NCI-H524 treated with DMSO at 0.1 percent for 48 hours (cell line): ENCODE measurements around the gene KATNB1.
"Not testable (repeated sequence)": the region's sequence is repeated elsewhere in the genome, so short reads cannot be mapped to it uniquely, and the experiment has no call there.

Source experiments
- DNase-seq: peaks from one replicate; lab custom pipeline; 2025; lab: John Stamatoyannopoulos, UW

KATNB1 gene

DNA sequence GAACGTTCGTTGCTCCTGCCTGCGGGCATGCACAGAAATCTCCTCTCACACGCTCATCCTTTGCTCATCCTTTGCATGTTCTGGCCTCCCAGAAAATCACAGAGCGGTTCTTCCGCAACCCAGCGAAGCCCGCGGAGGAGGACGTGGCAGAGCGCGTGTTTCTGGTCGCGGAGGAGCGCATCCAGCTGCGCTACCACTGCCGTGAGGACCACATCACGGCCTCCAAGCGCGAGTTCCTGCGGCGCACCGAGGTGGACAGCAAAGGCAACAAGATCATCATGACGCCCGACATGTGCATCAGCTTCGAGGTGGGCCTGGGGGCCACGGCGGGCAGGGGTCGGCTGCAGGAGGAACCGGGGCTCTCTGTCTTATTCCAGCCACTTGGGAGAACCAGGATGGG, 9.6 kb upstream of the KATNB1 start:
- DNase-seq: no peak

DNA sequence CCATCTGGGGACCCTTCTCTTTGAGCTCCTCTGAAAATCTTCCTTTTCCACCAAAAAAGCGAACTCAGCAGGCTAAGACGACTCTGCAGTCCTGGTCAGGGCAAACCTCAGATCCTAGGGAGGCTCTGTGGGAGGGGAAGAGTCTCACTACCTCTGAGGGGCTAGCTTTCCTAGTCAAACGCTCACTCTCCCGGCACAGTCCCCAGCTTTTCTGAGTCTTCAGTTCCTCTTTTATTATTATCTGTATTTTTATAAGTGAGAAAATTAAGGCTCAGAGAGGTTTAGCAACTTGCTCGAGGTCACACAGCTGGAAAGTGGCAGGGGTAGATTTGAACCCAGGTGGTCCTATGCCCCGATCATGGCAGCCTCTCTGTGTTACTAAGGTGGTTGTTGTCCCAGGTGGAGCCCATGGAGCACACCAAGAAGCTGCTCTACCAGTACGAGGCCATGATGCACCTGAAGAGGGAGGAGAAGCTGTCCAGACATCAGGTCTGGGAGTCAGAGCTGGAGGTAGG, 9.1 kb upstream of the KATNB1 start:
- no peak for DNase-seq

DNA sequence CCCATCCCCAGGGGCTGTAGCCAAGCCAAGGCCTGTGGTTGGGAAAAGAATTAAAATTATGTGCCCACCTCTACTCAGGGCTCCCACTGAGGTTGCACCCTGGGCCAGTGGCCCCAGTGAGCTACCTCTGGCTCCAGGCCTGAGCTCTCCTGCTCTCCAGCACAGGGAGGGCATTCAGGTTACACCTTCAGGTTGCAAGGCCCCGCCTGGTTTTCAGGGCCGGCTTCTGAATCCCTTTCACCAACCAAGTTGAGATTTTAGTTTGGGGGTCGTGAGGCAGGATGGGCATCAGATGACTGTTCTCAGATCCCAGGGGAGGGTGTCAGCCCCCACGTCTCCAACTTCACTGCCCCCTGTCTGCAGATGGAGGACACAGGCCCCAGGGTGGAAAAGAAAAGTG, 8.0 kb upstream of the KATNB1 start:
- no peak for DNase-seq

DNA sequence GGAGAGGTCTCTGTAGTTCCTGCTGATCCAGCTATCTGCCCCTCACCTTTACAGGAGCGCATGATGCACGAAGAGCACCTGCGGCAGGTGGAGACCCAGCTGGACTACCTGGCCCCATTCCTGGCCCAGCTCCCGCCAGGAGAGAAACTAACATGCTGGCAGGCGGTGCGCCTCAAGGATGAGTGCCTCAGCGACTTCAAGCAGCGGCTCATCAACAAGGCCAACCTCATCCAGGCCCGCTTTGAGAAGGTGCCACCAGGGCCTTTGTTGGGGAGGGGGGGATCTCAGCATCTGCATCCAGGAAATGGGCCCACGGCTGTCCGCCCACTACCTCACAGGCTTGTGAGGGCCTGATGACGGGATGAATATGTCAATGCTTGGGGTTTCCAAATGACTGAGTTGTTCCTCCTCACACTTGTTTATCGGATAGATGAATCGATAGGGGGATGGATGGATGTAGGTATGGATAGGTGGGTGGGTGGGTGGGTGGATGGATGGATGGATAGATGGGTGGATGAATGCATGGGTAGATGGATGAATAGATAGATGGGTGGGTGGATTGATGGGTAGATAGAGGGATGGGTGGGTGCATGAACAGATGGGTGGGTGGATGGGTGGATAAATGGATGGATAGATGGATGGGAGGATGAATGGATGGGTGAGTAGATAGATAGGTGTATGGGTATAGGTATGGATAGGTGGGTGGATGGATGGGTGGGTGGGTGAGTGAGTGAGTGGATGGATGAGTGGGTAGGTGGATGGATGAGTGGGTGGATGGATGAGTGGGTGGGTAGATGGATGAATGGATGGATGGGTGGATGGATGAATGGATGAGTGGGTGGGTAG, 7.0 kb upstream of the KATNB1 start:
- no peak for DNase-seq

DNA sequence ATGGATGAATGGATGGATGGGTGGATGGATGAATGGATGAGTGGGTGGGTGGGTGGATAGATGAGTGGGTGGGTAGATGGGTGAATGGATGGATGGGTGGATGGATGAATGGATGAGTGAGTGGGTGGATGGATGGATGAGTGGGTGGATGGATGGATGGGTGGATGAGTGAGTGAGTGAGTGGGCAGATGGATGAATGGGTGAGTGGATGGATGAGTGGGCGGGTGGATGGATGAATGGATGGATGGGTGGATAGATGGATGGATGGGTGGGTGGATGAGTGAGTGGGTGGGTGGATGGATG, 6.4 kb upstream of the KATNB1 start:
- DNase-seq: no peak

DNA sequence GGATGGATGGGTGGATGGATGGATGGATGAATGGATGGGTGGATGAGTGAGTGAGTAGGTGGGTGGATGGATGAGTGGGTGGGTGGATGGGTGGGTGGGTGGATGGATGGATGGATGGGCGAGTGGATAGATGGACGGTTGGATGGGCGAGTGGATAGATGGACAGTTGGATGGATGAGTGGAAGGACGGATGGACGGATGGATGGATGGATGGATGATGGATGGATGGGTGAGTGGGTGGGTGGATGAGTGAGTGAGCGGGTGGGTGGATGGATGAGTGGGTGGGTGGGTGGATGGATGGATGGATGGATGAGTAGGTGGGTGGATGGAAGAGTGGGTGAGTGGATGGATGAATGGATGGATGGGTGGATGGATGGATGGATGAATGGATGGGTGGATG, 5.7 kb upstream of the KATNB1 start:
- not testable (repeated sequence) for DNase-seq

DNA sequence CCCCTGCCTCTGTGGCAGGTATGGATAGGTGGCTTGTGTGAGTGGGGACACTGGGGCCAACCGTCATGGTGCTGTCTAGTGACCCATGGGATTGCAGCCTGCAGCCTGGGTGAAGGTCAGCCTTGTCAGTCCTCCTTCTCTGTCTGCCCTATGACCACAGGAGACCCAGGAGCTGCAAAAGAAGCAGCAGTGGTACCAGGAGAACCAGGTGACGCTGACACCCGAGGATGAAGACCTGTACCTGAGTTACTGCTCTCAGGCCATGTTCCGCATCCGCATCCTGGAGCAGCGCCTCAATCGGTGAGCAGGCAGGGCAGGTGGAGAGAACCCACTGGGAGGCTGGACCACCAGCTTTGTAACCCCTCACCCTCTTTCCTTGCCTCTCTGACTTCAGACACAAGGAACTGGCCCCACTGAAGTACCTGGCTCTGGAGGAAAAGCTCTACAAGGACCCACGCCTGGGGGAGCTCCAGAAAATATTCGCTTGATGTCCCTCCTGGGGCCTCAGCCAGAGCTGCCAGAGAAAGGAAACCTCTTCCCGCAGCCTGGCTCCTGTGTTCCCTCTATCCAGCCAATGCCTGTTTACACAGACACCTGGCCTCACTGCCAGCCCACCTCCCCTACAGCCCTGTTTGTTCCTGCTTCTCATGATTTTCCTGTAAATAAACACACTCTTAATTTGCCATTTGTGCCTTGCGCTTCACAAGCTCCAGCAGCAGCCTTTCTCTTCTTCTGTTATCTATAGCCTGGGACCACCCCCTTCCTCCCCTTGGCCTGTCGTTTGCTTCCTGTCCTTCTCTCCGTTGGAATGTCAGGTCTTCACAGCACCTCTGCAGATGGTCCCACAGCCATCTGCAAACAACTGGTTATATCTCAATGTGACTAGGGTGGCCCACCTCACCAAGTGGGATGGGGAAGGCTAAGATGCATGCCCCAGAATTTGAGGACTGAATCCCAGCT, 4.5 kb upstream of the KATNB1 start:
- no peak for DNase-seq

DNA sequence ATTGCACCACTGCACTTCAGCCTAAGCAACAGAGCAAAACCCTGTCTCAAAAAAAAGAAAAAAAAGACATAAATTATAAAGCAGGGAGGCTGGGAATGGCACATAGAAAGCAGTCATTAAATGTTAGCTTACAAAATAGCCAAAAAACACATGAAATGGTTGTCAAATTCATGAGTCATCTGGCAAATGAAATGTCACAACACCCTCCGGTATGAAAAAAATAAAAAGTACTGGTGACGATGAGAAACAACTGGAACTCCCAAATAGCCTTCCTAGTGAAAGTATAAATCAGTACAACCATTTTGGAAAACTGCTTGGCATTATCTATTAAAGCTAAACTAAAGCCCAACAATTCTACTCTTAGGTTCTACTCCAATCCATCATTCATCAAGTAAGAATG, 3.5 kb upstream of the KATNB1 start:
- no peak for DNase-seq

DNA sequence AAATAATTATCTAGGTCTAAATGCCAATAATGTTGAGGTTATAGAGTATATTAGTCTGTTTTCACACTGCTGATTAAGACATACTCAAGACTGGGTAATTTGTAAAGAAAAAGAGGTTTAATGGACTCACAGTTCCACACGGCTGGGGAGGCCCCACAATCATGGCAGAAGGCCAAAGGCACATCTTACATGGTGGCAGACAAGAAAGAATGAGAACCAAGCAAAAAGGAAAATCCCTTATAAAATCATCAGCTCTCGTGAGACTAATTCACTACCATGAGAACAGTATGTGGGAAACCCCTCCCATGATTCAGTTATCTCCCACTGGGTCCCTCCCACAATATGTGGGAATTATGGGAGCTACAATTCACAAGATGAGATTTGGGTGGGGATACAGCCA, 2.9 kb upstream of the KATNB1 start:
- no peak for DNase-seq

DNA sequence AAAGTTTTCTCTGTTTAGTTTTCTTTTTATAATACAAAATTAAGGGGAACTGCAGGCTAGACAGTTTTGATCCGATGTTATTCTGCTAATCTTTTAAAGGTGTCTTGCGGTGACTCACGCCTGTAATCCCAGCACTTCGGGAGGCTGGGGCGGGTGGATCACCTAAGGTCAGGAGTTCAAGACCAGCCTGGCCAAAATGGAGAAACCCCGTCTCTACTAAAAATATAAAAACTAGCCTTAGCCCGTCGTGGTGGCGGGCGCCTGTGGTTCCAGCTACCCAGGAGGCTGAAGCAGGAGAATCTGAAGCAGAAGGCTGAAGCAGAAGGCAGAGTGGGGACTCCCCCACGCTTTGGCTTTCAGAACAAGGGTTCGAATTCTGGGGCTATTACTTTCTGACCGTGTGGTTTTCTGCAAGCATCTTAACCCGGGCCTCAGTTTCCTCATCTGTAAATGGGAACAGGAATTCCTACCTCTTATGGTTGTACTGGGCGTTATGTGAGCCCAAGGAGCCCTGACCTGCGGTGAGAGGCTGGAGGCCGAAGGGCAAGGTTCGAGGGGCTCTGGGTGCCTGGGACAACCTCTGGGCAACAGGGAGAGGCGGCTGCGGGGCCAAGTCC, 1.2 kb upstream of the KATNB1 start:
- no peak for DNase-seq

DNA sequence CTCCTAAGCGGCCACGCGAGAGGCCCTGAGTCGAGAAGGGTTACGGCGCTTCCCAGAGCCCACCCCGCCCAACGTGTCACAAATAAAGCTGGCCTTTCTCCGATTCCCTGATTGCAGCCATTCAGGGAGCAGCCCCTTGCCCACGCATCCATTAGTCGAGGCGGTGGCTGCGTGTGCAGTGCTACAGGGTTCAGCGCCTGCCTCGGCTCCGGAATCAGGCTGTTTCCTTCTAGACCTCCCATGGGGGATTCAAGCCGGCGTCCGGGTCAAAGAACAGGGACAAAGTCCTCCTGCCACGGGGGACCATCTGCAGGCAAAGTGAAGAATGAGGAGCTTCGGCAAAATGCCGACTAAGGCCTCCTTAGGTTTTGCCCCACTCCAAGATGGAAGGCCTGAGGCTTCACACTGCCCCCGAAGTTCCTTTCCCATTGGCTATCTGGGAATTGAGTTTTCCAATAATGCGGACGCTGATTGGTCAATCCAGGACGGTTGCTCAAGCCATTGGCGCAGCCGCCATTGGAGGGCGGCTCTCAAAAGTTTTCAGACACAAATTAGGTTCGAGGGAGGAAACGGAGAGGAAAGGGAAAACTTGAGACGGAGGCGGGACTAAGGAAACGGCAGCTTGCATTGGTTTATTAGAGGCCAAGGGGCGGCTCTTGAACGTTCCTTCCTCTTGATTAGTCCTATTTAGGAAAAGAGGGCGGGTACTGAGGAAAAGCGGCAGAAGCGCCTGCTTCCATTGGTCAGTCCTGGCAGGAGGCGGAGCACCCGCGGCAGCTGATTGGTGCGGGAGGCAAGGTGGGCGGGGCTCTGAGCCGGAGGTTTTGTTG, 430 bp upstream of the KATNB1 start:
- peak; percentile 100 for DNase-seq

DNA sequence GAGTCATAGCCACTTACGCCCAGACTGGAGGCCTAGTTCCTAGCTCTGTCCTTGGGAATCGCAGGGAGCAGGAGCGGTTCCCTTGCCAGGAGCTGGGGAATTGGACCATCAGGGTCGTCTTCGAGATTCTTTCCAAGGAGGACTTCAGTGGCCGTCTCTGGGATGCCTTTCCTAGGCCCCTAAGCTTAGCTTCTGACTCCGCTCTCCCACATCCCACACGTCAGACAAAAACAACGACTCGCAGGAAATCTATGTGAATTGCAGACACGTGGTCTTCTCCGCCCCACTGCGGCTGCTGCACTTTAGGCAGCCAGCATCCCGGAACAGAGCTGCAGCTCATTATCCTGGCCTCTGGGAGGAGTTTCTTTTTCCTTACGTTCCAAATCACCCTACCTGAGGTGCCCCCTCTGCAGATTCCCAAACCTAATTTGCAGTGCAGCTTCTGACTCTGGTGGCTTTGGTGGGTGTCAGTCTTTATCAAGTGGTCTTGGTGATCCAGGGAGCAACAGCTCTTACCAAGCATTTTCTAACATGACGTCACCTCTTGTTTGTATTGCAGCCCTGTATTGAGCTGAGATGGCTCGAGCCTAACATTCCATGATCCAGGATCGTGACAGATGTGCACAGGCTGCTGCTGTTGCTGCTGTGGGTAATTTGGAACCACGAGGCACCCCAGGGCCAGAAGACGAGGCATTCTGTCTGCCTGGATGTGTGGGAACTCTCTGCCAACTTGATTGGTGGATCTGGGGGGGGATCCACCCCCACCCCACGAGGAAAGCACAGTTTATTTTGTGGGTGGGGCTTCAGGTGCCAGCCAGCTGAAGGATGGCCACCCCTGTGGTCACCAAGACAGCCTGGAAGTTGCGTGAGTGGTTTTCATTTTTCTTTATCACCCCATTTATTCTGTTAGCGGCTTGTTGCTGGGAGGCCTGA, 1.1 kb downstream of the KATNB1 start:
- no peak for DNase-seq

DNA sequence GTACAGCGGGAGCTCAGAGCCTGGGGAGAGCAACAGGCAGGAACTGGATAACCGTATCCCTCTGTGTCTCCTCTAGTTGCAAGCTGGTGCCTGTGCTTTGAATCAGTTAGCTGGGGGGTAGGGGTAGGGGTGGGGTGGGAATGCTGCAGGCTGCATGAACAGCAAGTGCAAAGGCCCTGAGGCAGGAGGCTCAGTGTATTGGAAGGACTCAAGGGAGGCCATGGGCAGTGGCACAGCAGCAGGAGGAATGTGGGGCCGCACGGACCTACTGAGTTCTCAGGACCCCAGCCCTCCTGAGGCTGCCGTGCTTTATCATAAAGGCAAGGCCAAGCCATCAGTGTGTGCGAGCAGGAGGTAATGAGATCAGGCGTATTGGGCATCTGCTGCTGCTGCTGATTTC, 3.3 kb downstream of the KATNB1 start:
- DNase-seq: no peak

DNA sequence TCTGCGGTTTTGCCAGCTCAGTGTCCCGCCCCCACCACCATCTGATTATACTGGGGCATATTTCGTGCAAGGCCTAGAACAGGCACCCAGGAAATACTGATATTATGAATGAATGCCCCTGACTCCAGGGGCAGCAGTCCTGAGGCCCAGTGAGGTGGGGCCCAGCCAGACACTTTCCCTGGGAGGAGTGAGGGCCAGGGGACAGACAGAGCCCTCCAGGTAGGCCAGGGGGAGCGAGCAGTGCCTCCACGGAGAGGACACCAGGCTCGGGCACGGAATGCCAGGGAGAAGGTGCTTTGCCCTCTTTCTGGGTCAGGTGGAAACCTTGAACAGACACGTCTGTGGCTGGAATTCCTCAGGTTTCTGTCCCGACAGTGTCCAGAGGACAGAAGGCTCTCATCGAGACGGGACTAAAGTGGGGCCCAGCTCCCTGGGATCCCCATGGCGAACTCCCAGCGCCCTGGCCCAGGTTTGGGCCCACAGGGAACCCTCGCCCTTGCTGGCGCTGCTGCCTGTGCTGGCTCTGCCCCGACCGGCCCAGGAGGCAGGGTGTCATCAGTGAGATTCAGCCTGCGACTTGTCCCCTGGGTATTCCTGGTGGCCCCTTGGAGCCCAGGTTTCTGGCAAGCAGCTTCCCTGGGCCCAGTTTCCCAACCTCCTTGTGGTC, 4.3 kb downstream of the KATNB1 start:
- DNase-seq: no peak

DNA sequence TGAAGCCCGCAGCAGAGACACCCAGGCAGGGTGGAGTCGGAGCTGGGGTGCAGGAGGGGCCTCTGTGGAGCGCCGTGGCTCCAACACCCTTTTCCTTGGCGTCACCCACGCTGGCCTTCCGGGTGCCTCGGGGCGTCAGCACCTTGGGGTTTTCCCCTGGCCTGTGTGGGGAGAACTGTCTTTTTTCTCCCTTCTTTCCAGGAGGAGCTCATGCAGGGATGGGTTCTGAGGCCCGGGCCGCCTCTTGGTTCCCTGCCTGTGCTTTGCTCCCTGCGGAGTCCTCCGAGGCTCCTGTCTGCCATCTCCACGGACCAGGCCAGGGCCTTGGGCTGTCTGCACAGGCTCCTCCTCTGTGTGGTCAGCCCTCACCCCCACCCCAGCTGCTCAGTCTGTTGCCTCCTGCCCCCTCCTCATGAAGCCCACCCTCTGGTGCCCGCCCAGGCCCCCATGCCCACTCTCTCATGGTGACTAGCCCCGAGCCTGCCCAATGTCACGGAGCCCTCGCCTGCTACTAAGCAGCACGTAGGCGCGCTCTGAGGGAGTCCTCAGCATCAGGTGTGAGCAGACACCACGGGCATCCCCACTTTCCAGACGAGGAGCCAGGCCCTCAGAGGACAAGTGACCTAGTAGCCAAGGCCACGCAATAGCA, 5.0 kb downstream of the KATNB1 start:
- DNase-seq: no peak

DNA sequence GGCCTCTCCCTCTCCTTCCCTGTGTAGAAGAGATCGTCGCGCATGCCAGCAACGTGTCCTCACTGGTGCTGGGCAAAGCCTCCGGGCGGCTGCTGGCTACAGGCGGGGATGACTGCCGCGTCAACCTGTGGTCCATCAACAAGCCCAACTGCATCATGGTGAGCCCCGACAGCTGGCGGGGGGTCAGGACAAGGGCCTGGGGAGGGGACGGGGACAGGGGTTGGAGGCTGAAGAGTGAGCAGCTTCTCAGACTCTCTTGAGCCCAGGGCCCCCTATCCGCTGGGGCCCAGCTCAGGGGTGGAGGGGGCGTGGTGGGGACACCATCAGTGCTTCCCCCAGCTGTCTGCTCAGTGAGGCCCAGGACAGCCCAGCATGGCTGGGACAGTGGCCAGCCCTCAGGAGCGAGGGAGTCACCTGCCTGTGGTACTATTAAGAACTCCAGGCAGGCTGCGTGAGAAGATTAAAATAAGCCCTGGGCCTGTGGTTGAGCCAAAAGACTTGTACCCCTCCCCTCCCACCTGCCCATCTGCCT, 6.2 kb downstream of the KATNB1 start:
- peak; percentile 91 for DNase-seq

DNA sequence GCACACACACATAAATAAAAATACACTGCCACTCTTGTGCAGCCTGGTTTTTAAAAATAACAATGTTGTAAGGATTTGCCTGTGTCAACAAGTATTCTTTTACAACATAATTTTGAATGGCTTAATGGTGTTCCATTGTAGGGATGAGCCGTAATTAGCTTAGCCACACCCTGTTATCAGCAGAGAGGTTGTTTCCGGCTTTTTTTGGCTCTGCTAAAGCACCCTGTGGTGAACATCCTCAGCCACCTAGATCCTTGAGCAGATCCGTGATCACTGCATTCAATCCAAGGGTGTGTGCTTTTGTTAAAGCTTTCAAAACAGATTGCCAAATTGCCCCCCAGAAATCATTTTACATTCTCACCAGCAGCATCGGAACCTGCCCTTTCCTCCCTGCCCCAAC, 7.0 kb downstream of the KATNB1 start:
- DNase-seq: no peak

DNA sequence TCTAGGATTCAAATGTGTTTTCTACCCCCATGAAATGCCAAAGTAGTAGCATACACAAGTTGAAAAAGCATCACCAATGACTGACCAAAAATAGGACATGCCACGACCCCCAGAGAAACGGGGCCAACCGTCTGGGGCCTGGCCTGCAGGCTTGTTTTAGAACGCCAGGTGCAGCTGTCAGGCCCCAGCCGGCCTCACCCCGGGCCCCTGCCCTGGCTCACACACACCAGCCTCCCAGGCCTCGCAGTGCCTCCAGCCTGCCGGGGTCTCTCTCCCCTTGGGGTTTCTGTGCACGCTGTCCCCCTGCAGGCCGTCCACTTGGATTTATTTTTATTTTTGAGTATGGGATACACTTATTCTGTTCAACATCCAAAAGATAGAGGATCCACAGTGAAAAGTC, 7.9 kb downstream of the KATNB1 start:
- no peak for DNase-seq
